Measurements from ENCODE around the gene FLNB. TPM values are rescaled to one million over a fixed set of nuclear protein-coding genes. Genes with fewer than 3 reads are reported as not detected.

FLNB gene
- total RNA-seq, 1 experiment from 2014 or later, result 147 TPM

DNA sequence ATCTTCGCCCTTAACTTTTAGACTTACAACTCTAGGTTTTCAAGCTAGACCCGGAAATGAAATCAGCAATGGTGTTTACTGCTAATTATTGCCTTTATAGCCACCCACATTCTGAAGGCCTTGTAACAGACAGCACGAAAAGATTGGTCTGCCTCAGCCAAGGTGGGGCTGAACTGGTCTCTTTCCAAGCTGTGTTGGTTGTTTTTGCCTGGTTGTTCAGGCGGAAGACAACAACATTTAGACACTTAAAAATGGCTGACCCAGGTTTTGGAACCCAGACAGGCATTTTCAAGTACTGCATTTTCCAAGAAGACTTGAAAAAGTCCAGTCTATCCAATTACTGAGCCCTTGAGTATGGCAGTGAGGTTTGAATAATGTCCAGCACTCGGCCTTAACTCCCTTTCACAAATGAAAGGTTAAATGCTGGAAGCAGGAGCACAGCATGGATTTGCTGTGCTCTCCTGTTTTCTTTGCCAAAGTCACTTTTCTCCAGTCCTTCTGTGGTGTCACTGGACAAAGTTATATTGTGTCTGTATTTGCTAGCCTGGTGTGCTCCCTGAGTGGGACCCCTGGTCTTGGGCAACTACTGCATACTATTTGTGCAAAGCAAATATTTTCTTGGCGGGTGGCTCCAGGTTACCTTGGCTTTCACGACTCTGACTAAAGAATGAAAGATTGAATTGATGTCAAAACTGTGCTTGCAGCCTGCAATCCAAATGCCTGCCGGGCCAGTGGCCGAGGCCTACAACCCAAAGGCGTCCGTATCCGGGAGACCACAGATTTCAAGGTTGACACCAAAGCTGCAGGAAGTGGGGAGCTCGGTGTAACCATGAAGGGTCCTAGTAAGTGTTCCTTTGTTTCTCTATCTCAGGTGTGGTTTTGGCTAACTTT, 93.5 kb downstream of the FLNB start:
- no peak for DNase-seq
- TF ChIP-seq, protein P1, sequence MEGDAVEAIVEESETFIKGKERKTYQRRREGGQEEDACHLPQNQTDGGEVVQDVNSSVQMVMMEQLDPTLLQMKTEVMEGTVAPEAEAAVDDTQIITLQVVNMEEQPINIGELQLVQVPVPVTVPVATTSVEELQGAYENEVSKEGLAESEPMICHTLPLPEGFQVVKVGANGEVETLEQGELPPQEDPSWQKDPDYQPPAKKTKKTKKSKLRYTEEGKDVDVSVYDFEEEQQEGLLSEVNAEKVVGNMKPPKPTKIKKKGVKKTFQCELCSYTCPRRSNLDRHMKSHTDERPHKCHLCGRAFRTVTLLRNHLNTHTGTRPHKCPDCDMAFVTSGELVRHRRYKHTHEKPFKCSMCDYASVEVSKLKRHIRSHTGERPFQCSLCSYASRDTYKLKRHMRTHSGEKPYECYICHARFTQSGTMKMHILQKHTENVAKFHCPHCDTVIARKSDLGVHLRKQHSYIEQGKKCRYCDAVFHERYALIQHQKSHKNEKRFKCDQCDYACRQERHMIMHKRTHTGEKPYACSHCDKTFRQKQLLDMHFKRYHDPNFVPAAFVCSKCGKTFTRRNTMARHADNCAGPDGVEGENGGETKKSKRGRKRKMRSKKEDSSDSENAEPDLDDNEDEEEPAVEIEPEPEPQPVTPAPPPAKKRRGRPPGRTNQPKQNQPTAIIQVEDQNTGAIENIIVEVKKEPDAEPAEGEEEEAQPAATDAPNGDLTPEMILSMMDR (IDR thresholded peaks at IDR 0.05; ENCODE audit: unreplicated experiment), result no peak
- H3K9me3 Mint-ChIP-seq (ENCODE audit: low read depth, unreplicated experiment), result no peaks in the 10 kb centered on the region
- H3K4me1 Mint-ChIP-seq (ENCODE audit: low read depth, unreplicated experiment), result no peaks in the 10 kb centered on the region
- H3K4me3 Mint-ChIP-seq (ENCODE audit: low read depth, unreplicated experiment), result no peak overlapping the region
- intact Hi-C loops (cut with micrococcal nuclease; ENCODE audit: unreplicated experiment), result no loop called here
- no peak overlapping the region for H3K27ac Mint-ChIP-seq (ENCODE audit: unreplicated experiment)
- CTCF ChIA-PET, result no interaction called here
- peaks cover 60% of the 10 kb centered on the region for H3K36me3 Mint-ChIP-seq (ENCODE audit: insufficient read depth, unreplicated experiment)
- BruUV-seq (replicated peaks), result no TSS peak
- H3K27me3 Mint-ChIP-seq (ENCODE audit: unreplicated experiment), result no peaks in the 10 kb centered on the region

DNA sequence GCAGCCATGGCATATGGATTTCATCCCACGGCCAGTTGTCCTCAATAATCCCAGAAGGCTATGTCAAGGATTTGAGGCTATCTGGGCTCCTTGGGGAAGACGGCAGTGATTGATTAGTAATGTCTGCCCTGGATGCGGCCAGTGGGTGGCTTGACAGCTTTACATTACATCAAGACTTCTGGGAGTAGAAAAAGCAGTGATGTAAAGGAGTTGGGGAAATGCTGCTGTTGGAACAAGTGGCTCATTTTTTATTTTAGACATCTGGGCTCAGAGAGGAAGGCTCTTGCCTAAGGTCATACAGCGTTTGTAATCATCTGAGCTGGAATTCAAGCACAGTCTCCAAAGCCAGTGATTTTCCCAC, 94.1 kb downstream of the FLNB start:
- H3K27ac Mint-ChIP-seq (ENCODE audit: unreplicated experiment), result no peak overlapping the region
- TF ChIP-seq, protein P1 (IDR thresholded peaks at IDR 0.05; ENCODE audit: unreplicated experiment), result no peak
- CTCF ChIA-PET, result interaction anchor here (0.7 kb wide), 1 partner anchor 8 kb away, joined by 3 read pairs; no protein-coding TSS in a partner anchor

DNA sequence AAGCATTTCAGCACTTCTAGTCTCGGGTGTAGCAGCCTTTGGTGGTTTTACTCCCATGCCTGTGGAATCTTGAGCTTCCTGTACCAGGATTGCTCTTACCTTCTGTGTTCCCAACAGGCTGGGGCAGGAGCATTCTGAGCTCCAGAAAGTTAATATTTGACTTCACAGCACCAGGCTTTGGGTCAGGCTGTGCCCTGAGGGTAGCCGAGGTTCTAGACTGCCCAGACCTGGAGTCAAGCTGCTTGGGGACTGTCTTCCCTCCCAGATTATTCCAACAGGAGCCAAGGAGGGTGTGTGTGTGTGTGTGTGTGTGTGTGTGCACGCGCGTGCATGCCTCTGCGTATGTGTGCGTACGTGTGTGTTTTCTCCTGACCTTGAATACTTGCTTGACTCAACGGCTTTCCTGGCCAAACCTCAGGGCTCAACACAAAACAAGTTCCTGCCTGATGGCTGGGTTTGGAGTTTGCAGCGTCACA, 94.8 kb downstream of the FLNB start:
- DNase-seq, result no peak
- Mint-ChIP-seq H3K27me3 (ENCODE audit: unreplicated experiment) (no peaks in the 10 kb centered on the region), H3K27ac (ENCODE audit: unreplicated experiment) (no peak overlapping the region), H3K9me3 (ENCODE audit: low read depth, unreplicated experiment) (no peaks in the 10 kb centered on the region), H3K36me3 (ENCODE audit: insufficient read depth, unreplicated experiment) (peaks cover 51% of the 10 kb centered on the region), H3K4me3 (ENCODE audit: low read depth, unreplicated experiment) (no peak overlapping the region), H3K4me1 (ENCODE audit: low read depth, unreplicated experiment) (no peaks in the 10 kb centered on the region)
- BruUV-seq (replicated peaks), result no TSS peak
- TF ChIP-seq, protein P1 (IDR thresholded peaks at IDR 0.05; ENCODE audit: unreplicated experiment), result no peak
- intact Hi-C loops (cut with micrococcal nuclease; ENCODE audit: unreplicated experiment), result no loop called here
- CTCF ChIA-PET, result interaction anchor here (0.7 kb wide), 1 partner anchor 9 kb away, joined by 3 read pairs; no protein-coding TSS in a partner anchor

More for the DNA sequence above, 94.1 kb downstream of the FLNB start:
- Mint-ChIP-seq H3K4me1 (ENCODE audit: low read depth, unreplicated experiment) (no peaks in the 10 kb centered on the region), H3K9me3 (ENCODE audit: low read depth, unreplicated experiment) (no peaks in the 10 kb centered on the region), H3K4me3 (ENCODE audit: low read depth, unreplicated experiment) (no peak overlapping the region), H3K36me3 (ENCODE audit: insufficient read depth, unreplicated experiment) (peaks cover 57% of the 10 kb centered on the region), H3K27me3 (ENCODE audit: unreplicated experiment) (no peaks in the 10 kb centered on the region)
- intact Hi-C loops (cut with micrococcal nuclease; ENCODE audit: unreplicated experiment), result no loop called here
- BruUV-seq (replicated peaks), result no TSS peak
- DNase-seq, result no peak

DNA sequence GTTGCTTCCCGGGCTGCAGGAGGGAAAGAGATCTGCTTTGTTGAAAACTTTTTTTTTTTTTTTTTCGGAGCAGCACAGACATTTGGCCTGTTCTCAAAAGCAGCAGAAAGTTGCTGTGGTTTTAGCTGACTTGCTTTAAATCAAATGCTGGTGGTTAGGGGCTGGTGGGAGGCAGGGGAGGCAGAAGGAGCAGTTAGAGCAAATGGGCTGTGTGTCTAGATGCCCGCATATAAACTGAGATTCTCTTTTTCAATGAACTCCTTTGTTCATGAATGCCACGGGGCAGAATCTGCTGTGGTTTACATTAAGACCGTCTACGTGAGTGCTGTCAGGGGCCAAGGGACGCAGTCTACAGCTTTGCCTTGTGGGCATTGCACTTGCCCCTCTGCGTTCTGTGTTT, 95.9 kb downstream of the FLNB start:
- intact Hi-C loops (cut with micrococcal nuclease; ENCODE audit: unreplicated experiment), result no loop called here
- H3K4me3 Mint-ChIP-seq (ENCODE audit: low read depth, unreplicated experiment), result no peak overlapping the region
- BruUV-seq (replicated peaks), result no TSS peak
- no peaks in the 10 kb centered on the region for H3K4me1 Mint-ChIP-seq (ENCODE audit: low read depth, unreplicated experiment)
- no peaks in the 10 kb centered on the region for H3K9me3 Mint-ChIP-seq (ENCODE audit: low read depth, unreplicated experiment)
- no peaks in the 10 kb centered on the region for H3K27me3 Mint-ChIP-seq (ENCODE audit: unreplicated experiment)
- H3K36me3 Mint-ChIP-seq (ENCODE audit: insufficient read depth, unreplicated experiment), result peaks cover 52% of the 10 kb centered on the region
- DNase-seq, result no peak
- CTCF ChIA-PET, result interaction anchor here (0.9 kb wide), 1 partner anchor 10 kb away, joined by 3 read pairs; no protein-coding TSS in a partner anchor
- H3K27ac Mint-ChIP-seq (ENCODE audit: unreplicated experiment), result no peak overlapping the region
- TF ChIP-seq, protein P1 (IDR thresholded peaks at IDR 0.05; ENCODE audit: unreplicated experiment), result no peak

All from Calu3 (cell line).